ENCODE data around the gene F5. TPM values are rescaled to one million over a fixed set of nuclear protein-coding genes. Genes with fewer than 3 reads are reported as not detected.

Gene F5
- polyA plus RNA-seq, 1 experiment: not detected

- no peak for TF ChIP-seq CTCF (IDR thresholded peaks at IDR 0.05; ENCODE audit: low read depth, low read length)
- H3K4me3 ChIP-seq (ENCODE audit: low read depth, low read length): peak overlapping the region; percentile 77
- no peaks in the 10 kb centered on the region for H3K27me3 ChIP-seq (ENCODE audit: control insufficient read depth, insufficient read depth, low read length)
- no peak for DNase-seq (ENCODE audit: low read depth, low spot score)
- POLR2A ChIA-PET: interaction anchor here (0.5 to 1.2 kb wide), 4 partner anchors 30 to 118 kb away, joined by 3 read pairs; partner anchors contain the start of genes BLZF1 and NME7
- H3K27ac ChIP-seq (ENCODE audit: low read depth, low read length): peak overlapping the region; percentile 99
- no peaks in the 10 kb centered on the region; the same call in 1 of the 2 replicates for H3K9me3 ChIP-seq (ENCODE audit: control insufficient read depth, insufficient read depth, low read length)
- CTCF ChIA-PET: interaction anchor here (0.5 kb wide), 1 partner anchor 608 kb away, joined by 3 read pairs; no protein-coding TSS in a partner anchor
Observed at GRCh38 chr1:169484683-169485430, 101.4 kb downstream of the F5 start.

GRCh38 chr1:169484101-169484500 lies 102.2 kb downstream of the F5 start:
- Histone ChIP-seq H3K9me3 (ENCODE audit: control insufficient read depth, insufficient read depth, low read length) (no peaks in the 10 kb centered on the region; the same call in 1 of the 2 replicates), H3K4me3 (ENCODE audit: low read depth, low read length) (peak overlapping the region; percentile 28), H3K27ac (ENCODE audit: low read depth, low read length) (no peak overlapping the region), H3K27me3 (ENCODE audit: control insufficient read depth, insufficient read depth, low read length) (no peaks in the 10 kb centered on the region)
- DNase-seq (ENCODE audit: low read depth, low spot score): no peak
- ChIA-PET POLR2A (no interaction called here), CTCF (interaction anchor here (0.5 kb wide), 1 partner anchor 607 kb away, joined by 3 read pairs; no protein-coding TSS in a partner anchor)
- TF ChIP-seq CTCF (IDR thresholded peaks at IDR 0.05; ENCODE audit: low read depth, low read length): no peak

GRCh38 chr1:169483500-169483966 lies 102.7 kb downstream of the F5 start:
- CTCF ChIA-PET: interaction anchor here (1.4 to 1.5 kb wide), 2 partner anchors 63 to 880 kb away, joined by 4 read pairs; no protein-coding TSS in a partner anchor
- Histone ChIP-seq H3K27ac (ENCODE audit: low read depth, low read length) (no peak overlapping the region), H3K4me3 (ENCODE audit: low read depth, low read length) (peak overlapping the region; percentile 28), H3K9me3 (ENCODE audit: control insufficient read depth, insufficient read depth, low read length) (no peaks in the 10 kb centered on the region; the same call in 1 of the 2 replicates), H3K27me3 (ENCODE audit: control insufficient read depth, insufficient read depth, low read length) (no peaks in the 10 kb centered on the region)
- no peak for TF ChIP-seq CTCF (IDR thresholded peaks at IDR 0.05; ENCODE audit: low read depth, low read length)
- POLR2A ChIA-PET: no interaction called here
- DNase-seq (ENCODE audit: low read depth, low spot score): no peak

- Histone ChIP-seq H3K9me3 (ENCODE audit: control insufficient read depth, insufficient read depth, low read length) (no peaks in the 10 kb centered on the region), H3K4me3 (ENCODE audit: low read depth, low read length) (no peak overlapping the region), H3K27me3 (ENCODE audit: control insufficient read depth, insufficient read depth, low read length) (no peaks in the 10 kb centered on the region), H3K27ac (ENCODE audit: low read depth, low read length) (no peak overlapping the region)
- TF ChIP-seq CTCF (IDR thresholded peaks at IDR 0.05; ENCODE audit: low read depth, low read length): no peak
- ChIA-PET CTCF (interaction anchor here (1.2 kb wide), 1 partner anchor 1137 kb away, joined by 3 read pairs; no protein-coding TSS in a partner anchor), POLR2A (no interaction called here)
- no peak for DNase-seq (ENCODE audit: low read depth, low spot score)
Observed at GRCh38 chr1:169479363-169480066, 106.8 kb downstream of the F5 start.

Measured in AG04450 (cell line).